Measurements from ENCODE around the gene WTIP. TPM values are rescaled to one million over a fixed set of nuclear protein-coding genes. Genes with fewer than 3 reads are reported as not detected.

The WTIP gene
- total RNA-seq, 1 experiment from 2014 or later: 8.4 TPM

DNA sequence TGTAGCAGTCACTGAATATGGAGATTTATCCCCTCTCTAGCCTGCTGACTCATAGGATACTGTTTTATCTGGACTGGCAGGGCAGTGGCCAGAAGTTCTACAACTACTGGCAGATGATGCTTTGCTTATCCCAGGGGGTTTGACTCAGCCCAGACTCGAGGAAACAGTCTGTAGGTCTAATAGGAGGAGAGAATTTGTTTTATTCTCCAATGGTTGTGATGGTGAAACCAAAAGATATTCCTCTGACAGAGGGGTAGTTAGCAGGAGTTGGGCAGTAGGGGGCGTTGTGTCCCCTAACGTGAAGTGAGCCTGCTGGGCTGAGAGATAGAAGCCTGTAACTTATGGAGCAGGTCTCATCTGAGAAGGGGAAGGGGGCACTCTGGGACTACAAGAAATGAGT lies 74.9 kb downstream of the WTIP start:
- ChIA-PET RAD21 (ENCODE audit: low non-redundant PET in 1 of 2, low total read pairs in 2 of 2, uncharacterized antibody in 2 of 2, unreplicated experiment in 2 of 2) (no interaction called here), CTCF (no interaction called here), POLR2A (no interaction called here)
- Histone ChIP-seq H3K9me2 (ENCODE audit: insufficient read depth) (no peaks in the 10 kb centered on the region), H3K9ac (ENCODE audit: low read length) (no peak overlapping the region), H3K27ac (ENCODE audit: low read depth, low read length) (no peak overlapping the region), H3K79me2 (ENCODE audit: insufficient read depth, low read length) (no peaks in the 10 kb centered on the region), H4K20me1 (ENCODE audit: insufficient read depth) (no peaks in the 10 kb centered on the region), H3K36me3 (ENCODE audit: control insufficient read depth in 1 of 2, insufficient read depth in 2 of 2, low read length in 2 of 2) (no peaks in the 10 kb centered on the region), H3K4me3 (replicated peaks in 1 of 2; ENCODE audit: low read depth in 1 of 2, low read length in 2 of 2) (no peak overlapping the region), H3K4me2 (ENCODE audit: low read length) (no peak overlapping the region), H3K27me3 (ENCODE audit: insufficient read depth, low read length) (peaks cover 23% of the 10 kb centered on the region; the same call in 1 of the 2 replicates), H3K9me3 (ENCODE audit: control insufficient read depth in 1 of 2, insufficient read depth in 1 of 2, low read depth in 1 of 2, low read length in 2 of 2) (no peaks in the 10 kb centered on the region), H3K4me1 (ENCODE audit: control insufficient read depth in 1 of 2, insufficient read depth in 2 of 2, low read length in 2 of 2) (no peaks in the 10 kb centered on the region), H2AFZ (ENCODE audit: low read depth, low read length, poor library complexity, severe bottlenecking) (no peak overlapping the region)
- intact Hi-C loops (cut with micrococcal nuclease): loop anchor here (1.0 kb wide), 1 partner anchor 156 kb away; no protein-coding TSS in a partner anchor
- TF ChIP-seq ZFX (IDR thresholded peaks at IDR 0.05): no peak
- TF ChIP-seq EGR1 (IDR thresholded peaks at IDR 0.05; ENCODE audit: low read depth): no peak
- TF ChIP-seq, protein P1, sequence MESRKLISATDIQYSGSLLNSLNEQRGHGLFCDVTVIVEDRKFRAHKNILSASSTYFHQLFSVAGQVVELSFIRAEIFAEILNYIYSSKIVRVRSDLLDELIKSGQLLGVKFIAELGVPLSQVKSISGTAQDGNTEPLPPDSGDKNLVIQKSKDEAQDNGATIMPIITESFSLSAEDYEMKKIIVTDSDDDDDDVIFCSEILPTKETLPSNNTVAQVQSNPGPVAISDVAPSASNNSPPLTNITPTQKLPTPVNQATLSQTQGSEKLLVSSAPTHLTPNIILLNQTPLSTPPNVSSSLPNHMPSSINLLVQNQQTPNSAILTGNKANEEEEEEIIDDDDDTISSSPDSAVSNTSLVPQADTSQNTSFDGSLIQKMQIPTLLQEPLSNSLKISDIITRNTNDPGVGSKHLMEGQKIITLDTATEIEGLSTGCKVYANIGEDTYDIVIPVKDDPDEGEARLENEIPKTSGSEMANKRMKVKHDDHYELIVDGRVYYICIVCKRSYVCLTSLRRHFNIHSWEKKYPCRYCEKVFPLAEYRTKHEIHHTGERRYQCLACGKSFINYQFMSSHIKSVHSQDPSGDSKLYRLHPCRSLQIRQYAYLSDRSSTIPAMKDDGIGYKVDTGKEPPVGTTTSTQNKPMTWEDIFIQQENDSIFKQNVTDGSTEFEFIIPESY (IDR thresholded peaks at IDR 0.05; ENCODE audit: extremely low read depth, insufficient replicate concordance, low read length): no peak
- no peak for TF ChIP-seq SIN3A (IDR thresholded peaks at IDR 0.05; ENCODE audit: low read depth)
- TF ChIP-seq RAD21 (IDR thresholded peaks at IDR 0.05; ENCODE audit: low read depth): peak; percentile 64
- no peak for TF ChIP-seq TCF7L2 (IDR thresholded peaks at IDR 0.05; ENCODE audit: borderline replicate concordance, extremely low read depth, insufficient read depth, insufficient read length)
- TF ChIP-seq, protein P2, sequence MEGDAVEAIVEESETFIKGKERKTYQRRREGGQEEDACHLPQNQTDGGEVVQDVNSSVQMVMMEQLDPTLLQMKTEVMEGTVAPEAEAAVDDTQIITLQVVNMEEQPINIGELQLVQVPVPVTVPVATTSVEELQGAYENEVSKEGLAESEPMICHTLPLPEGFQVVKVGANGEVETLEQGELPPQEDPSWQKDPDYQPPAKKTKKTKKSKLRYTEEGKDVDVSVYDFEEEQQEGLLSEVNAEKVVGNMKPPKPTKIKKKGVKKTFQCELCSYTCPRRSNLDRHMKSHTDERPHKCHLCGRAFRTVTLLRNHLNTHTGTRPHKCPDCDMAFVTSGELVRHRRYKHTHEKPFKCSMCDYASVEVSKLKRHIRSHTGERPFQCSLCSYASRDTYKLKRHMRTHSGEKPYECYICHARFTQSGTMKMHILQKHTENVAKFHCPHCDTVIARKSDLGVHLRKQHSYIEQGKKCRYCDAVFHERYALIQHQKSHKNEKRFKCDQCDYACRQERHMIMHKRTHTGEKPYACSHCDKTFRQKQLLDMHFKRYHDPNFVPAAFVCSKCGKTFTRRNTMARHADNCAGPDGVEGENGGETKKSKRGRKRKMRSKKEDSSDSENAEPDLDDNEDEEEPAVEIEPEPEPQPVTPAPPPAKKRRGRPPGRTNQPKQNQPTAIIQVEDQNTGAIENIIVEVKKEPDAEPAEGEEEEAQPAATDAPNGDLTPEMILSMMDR (IDR thresholded peaks at IDR 0.05 in 2 of 3, conservative IDR thresholded peaks at IDR 0.05 in 1 of 3; ENCODE audit: borderline replicate concordance in 1 of 3, insufficient read depth in 1 of 3, low read depth in 2 of 3, low read length in 2 of 3): peak; percentile 51 to 79 (median 70); a peak in 5 of 6 replicates
- no peak for TF ChIP-seq CEBPB (IDR thresholded peaks at IDR 0.05; ENCODE audit: low read depth)
- no TSS peak for BruUV-seq (replicated peaks)
- ATAC-seq (peak; percentile 82), DNase-seq (ENCODE audit: low read depth, low spot score) (peak; percentile 10)

Data from HCT116 (cell line).